ENCODE measurements around the gene EPG5.

Gene EPG5

DNA sequence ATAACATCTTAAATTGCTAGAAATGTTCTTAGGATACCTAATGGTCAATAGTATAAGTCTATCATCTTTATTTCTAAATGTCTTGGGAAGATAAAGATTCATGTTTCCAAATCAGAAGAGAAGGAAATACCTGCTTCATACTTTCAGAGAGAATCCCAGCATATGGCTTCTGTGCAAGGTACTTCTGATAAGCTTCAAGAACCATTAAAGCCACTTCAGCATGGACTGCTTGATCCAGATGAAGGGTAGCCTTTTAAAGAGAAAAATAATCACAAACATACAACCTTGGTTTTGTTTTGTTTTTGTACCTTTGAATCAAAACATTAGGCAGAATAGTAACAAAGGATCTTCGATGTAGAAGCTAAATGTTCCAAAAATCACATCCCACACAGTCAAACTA, 44.0 kb downstream of the EPG5 start:
- TF ChIP-seq, protein P1, sequence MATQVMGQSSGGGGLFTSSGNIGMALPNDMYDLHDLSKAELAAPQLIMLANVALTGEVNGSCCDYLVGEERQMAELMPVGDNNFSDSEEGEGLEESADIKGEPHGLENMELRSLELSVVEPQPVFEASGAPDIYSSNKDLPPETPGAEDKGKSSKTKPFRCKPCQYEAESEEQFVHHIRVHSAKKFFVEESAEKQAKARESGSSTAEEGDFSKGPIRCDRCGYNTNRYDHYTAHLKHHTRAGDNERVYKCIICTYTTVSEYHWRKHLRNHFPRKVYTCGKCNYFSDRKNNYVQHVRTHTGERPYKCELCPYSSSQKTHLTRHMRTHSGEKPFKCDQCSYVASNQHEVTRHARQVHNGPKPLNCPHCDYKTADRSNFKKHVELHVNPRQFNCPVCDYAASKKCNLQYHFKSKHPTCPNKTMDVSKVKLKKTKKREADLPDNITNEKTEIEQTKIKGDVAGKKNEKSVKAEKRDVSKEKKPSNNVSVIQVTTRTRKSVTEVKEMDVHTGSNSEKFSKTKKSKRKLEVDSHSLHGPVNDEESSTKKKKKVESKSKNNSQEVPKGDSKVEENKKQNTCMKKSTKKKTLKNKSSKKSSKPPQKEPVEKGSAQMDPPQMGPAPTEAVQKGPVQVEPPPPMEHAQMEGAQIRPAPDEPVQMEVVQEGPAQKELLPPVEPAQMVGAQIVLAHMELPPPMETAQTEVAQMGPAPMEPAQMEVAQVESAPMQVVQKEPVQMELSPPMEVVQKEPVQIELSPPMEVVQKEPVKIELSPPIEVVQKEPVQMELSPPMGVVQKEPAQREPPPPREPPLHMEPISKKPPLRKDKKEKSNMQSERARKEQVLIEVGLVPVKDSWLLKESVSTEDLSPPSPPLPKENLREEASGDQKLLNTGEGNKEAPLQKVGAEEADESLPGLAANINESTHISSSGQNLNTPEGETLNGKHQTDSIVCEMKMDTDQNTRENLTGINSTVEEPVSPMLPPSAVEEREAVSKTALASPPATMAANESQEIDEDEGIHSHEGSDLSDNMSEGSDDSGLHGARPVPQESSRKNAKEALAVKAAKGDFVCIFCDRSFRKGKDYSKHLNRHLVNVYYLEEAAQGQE (IDR thresholded peaks at IDR 0.05; ENCODE audit: low read depth), result no peak
- TF ChIP-seq CEBPB (IDR thresholded peaks at IDR 0.05) (no peak), TAF1 (IDR thresholded peaks at IDR 0.05; ENCODE audit: low read depth) (no peak), ZBTB7A (IDR thresholded peaks at IDR 0.05; ENCODE audit: low read depth) (no peak), YY1 (IDR thresholded peaks at IDR 0.05; ENCODE audit: low read depth) (no peak), TEAD4 (IDR thresholded peaks at IDR 0.05) (no peak), EGR1 (IDR thresholded peaks at IDR 0.05) (no peak), EP300 (IDR thresholded peaks at IDR 0.05; ENCODE audit: borderline replicate concordance) (no peak), RAD21 (IDR thresholded peaks at IDR 0.05; ENCODE audit: low read depth) (no peak), NFIC (IDR thresholded peaks at IDR 0.05) (no peak), FOXM1 (IDR thresholded peaks at IDR 0.05; ENCODE audit: borderline replicate concordance, low read depth) (no peak), TCF12 (IDR thresholded peaks at IDR 0.05; ENCODE audit: low read depth) (no peak), CREB1 (IDR thresholded peaks at IDR 0.05; ENCODE audit: low read depth) (no peak)
- TF ChIP-seq, protein P2, sequence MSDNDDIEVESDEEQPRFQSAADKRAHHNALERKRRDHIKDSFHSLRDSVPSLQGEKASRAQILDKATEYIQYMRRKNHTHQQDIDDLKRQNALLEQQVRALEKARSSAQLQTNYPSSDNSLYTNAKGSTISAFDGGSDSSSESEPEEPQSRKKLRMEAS (IDR thresholded peaks at IDR 0.05), result no peak
- TF ChIP-seq, protein P3, sequence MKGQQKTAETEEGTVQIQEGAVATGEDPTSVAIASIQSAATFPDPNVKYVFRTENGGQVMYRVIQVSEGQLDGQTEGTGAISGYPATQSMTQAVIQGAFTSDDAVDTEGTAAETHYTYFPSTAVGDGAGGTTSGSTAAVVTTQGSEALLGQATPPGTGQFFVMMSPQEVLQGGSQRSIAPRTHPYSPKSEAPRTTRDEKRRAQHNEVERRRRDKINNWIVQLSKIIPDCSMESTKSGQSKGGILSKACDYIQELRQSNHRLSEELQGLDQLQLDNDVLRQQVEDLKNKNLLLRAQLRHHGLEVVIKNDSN (IDR thresholded peaks at IDR 0.05), result no peak

DNA sequence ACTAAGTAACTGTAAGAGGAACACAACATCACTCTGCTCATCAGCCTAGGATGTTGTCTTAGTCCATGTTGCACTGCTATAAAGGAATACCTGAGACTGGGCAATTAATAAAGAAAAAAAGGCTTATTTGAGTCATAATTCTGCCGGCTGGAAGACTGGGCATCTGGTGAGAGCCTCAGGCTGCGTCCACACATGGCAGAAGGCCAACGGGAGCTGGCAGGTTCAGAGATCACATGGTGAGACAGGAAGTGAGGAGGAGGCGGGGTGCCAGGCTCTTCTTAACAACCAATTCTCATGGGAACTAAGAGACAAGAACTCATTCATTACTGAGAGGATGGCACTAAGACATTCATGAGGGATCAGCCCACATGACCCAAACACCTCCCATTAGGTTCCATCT, 46.8 kb downstream of the EPG5 start:
- TF ChIP-seq NFIC (IDR thresholded peaks at IDR 0.05), result peak; percentile 66
- TF ChIP-seq, protein P3 (IDR thresholded peaks at IDR 0.05), result peak; percentile 82
- TF ChIP-seq, protein P2 (IDR thresholded peaks at IDR 0.05), result no peak
- no peak for TF ChIP-seq EP300 (IDR thresholded peaks at IDR 0.05; ENCODE audit: borderline replicate concordance)

DNA sequence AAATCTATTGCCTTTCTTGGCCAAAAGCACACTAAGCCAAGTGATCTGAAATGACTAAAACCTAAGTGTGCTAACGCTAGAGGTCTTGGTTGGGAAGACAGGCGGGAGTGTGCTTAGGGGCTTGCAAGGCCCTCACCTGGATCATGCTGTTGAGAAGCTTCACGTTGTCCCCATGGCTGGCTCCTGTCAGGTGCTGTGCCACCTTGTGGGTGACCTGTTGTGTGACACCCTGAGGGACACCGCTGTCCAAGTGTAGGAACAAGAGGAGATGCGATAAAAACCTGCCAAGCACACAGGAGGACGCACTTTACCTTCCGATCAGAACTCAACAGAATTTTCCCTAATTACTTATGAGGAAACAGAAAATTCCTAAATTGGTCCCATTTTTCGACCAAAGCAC, 50.8 kb downstream of the EPG5 start:
- TF ChIP-seq CEBPB (IDR thresholded peaks at IDR 0.05) (no peak), TCF12 (IDR thresholded peaks at IDR 0.05; ENCODE audit: low read depth) (no peak), NFIC (IDR thresholded peaks at IDR 0.05) (no peak), EGR1 (IDR thresholded peaks at IDR 0.05) (no peak), CREB1 (IDR thresholded peaks at IDR 0.05; ENCODE audit: low read depth) (no peak), TEAD4 (IDR thresholded peaks at IDR 0.05) (no peak), ZBTB7A (IDR thresholded peaks at IDR 0.05; ENCODE audit: low read depth) (no peak), YY1 (IDR thresholded peaks at IDR 0.05; ENCODE audit: low read depth) (no peak), TAF1 (IDR thresholded peaks at IDR 0.05; ENCODE audit: low read depth) (no peak), EP300 (IDR thresholded peaks at IDR 0.05; ENCODE audit: borderline replicate concordance) (no peak), FOXM1 (IDR thresholded peaks at IDR 0.05; ENCODE audit: borderline replicate concordance, low read depth) (no peak), RAD21 (IDR thresholded peaks at IDR 0.05; ENCODE audit: low read depth) (no peak)
- TF ChIP-seq, protein P1 (IDR thresholded peaks at IDR 0.05; ENCODE audit: low read depth), result no peak
- TF ChIP-seq, protein P2 (IDR thresholded peaks at IDR 0.05), result no peak
- TF ChIP-seq, protein P3 (IDR thresholded peaks at IDR 0.05), result no peak

DNA sequence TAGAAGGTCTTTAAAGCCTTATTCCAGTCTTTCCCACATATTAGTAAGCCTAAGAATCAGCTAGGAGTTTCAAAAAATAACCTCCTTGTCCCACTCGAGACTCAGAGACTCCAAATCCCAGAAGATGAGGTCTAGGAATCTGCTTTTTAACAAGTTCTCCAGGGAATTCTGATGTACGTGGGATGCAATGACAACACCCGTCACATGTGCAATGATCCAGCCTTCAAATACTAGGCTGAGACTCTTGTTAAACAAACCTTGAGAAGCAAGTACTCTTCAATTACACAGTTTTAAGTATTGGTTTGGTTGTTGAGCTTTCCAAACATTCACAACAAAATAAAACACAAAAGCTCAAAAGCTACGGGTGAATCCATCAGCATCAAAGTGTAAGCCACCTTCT, 53.9 kb downstream of the EPG5 start:
- TF ChIP-seq EP300 (IDR thresholded peaks at IDR 0.05; ENCODE audit: borderline replicate concordance), result no peak

DNA sequence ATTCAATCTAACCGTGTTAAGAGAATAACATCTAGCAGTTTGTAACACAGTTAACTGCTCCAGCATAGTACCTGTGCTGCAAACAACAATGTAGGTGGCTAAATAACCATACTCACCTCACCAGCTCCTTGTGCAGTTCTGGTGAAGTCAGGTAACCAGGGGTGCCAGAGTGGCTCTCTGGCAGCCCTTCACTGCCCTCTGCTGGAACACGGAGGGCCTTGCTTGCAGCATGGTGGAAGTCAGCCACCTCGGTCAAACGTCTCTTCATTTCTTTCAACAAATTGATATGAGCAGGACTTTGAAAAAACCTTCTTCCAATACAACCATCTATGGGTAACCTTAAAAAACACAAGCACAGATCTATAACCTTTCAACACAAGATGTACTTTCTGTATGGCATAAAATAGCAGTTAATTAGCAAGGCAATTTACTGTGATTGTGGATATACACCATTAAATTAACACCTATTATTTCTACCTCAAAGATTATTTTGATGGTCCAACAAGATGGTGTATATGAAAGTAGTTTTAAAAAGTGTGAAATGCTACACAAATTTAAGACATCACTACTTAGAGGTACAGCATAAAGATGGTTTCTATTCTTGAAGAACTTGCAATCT, 56.6 kb downstream of the EPG5 start:
- TF ChIP-seq RAD21 (IDR thresholded peaks at IDR 0.05; ENCODE audit: low read depth), result peak; percentile 72
- no peak for TF ChIP-seq EGR1 (IDR thresholded peaks at IDR 0.05)

DNA sequence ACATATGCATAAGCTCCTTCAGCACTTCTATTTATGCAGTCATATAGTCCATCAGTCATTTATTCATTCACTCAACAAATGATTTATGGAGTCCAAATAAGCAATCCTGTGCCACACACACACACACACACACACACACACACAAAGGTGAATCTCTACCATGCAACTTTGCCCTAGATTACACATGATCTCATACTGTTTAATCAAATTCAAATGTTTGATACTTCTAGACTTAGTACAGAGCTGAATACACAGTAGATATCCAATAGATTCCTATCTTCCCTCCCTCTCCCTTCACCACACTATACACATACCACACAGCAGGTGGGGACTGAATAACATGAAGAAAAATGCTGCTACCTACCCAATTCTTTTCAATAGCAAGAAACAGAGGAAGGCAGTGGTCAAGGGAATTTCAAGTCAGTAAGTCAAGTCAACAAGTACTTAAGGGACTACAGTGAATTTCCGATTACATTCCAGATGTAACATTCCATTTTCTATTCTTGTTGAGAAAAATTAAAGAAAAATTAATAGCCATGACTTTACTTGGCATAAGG, 65.4 kb downstream of the EPG5 start:
- TF ChIP-seq EP300 (IDR thresholded peaks at IDR 0.05; ENCODE audit: borderline replicate concordance) (no peak), RAD21 (IDR thresholded peaks at IDR 0.05; ENCODE audit: low read depth) (no peak), FOXM1 (IDR thresholded peaks at IDR 0.05; ENCODE audit: borderline replicate concordance, low read depth) (no peak), CEBPB (IDR thresholded peaks at IDR 0.05) (no peak), NFIC (IDR thresholded peaks at IDR 0.05) (no peak), YY1 (IDR thresholded peaks at IDR 0.05; ENCODE audit: low read depth) (no peak), TEAD4 (IDR thresholded peaks at IDR 0.05) (no peak), EGR1 (IDR thresholded peaks at IDR 0.05) (no peak), CREB1 (IDR thresholded peaks at IDR 0.05; ENCODE audit: low read depth) (no peak), ZBTB7A (IDR thresholded peaks at IDR 0.05; ENCODE audit: low read depth) (no peak), TCF12 (IDR thresholded peaks at IDR 0.05; ENCODE audit: low read depth) (no peak), TAF1 (IDR thresholded peaks at IDR 0.05; ENCODE audit: low read depth) (no peak)
- TF ChIP-seq, protein P2 (IDR thresholded peaks at IDR 0.05), result no peak
- TF ChIP-seq, protein P3 (IDR thresholded peaks at IDR 0.05), result no peak
- TF ChIP-seq, protein P1 (IDR thresholded peaks at IDR 0.05; ENCODE audit: low read depth), result no peak
